ENCODE measurements around the gene SCARF2.

Gene SCARF2

DNA sequence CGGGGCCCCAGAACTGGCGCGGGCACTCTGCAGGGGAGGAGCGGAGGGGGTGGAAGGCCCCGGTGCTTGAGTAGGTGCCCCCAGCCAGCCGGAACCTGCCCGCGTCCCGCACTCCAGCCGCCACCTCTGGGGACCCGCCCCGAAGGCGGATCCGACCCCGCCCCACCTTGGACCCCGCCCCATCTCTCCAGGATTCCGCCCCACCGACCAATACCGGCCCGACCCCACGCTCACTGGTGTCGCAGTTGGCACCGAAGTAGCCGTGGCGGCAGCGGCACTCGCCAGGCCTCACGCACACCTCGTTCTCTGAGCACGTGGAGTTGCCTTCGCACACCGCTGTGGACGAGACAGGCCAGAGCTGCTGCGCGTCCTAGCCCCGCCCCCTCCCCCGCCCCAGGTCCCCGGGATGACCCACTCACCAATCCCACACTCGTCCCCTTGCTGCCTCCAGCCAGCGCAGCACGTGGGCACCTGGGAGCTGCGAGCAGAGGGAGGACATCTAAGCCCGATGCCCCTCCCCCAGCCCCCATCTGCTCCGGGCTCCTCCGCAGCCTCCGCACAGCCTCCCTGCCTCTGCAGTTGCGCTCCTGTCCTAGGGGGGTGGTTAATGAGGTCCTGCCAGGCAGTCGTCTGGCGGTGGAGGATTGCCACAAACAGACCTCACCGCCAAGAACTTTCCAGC is 6.0 kb downstream of the SCARF2 start:
- Mint-ChIP-seq H3K27ac (no peak overlapping the region), H3K27me3 (ENCODE audit: low read depth) (peaks cover 44% of the 10 kb centered on the region), H3K36me3 (ENCODE audit: low read depth) (peaks cover 35% of the 10 kb centered on the region), H3K9me3 (no peaks in the 10 kb centered on the region), H3K4me1 (peaks cover 18% of the 10 kb centered on the region), H3K4me3 (peak overlapping the region; percentile 53 to 56 (median 56))
- no peak for TF ChIP-seq CTCF (IDR thresholded peaks at IDR 0.05; ENCODE audit: unreplicated experiment in 3 of 3)

- Mint-ChIP-seq H3K4me3 (peak overlapping the region in 2 of 3 experiments; percentile 43 to 56), H3K27me3 (ENCODE audit: low read depth) (peaks cover 42% of the 10 kb centered on the region), H3K4me1 (peaks cover 18% of the 10 kb centered on the region), H3K36me3 (ENCODE audit: low read depth) (peaks cover 35% of the 10 kb centered on the region), H3K27ac (no peak overlapping the region), H3K9me3 (no peaks in the 10 kb centered on the region)
- TF ChIP-seq CTCF (IDR thresholded peaks at IDR 0.05; ENCODE audit: unreplicated experiment in 3 of 3) = peak in 2 of 3 experiments; percentile 37 to 48
Measured at GRCh38 chr22:20430720-20431510, 6.7 kb downstream of the SCARF2 start.

- Mint-ChIP-seq H3K4me1 (peaks cover 11% of the 10 kb centered on the region), H3K4me3 (peak overlapping the region in 2 of 3 experiments; percentile 43 to 56), H3K27me3 (ENCODE audit: low read depth) (peaks cover 35% of the 10 kb centered on the region), H3K9me3 (no peaks in the 10 kb centered on the region), H3K36me3 (ENCODE audit: low read depth) (peaks cover 31% of the 10 kb centered on the region), H3K27ac (no peak overlapping the region)
- TF ChIP-seq CTCF (IDR thresholded peaks at IDR 0.05; ENCODE audit: unreplicated experiment in 3 of 3) = no peak
Measured at GRCh38 chr22:20430101-20430719, 7.4 kb downstream of the SCARF2 start.

DNA sequence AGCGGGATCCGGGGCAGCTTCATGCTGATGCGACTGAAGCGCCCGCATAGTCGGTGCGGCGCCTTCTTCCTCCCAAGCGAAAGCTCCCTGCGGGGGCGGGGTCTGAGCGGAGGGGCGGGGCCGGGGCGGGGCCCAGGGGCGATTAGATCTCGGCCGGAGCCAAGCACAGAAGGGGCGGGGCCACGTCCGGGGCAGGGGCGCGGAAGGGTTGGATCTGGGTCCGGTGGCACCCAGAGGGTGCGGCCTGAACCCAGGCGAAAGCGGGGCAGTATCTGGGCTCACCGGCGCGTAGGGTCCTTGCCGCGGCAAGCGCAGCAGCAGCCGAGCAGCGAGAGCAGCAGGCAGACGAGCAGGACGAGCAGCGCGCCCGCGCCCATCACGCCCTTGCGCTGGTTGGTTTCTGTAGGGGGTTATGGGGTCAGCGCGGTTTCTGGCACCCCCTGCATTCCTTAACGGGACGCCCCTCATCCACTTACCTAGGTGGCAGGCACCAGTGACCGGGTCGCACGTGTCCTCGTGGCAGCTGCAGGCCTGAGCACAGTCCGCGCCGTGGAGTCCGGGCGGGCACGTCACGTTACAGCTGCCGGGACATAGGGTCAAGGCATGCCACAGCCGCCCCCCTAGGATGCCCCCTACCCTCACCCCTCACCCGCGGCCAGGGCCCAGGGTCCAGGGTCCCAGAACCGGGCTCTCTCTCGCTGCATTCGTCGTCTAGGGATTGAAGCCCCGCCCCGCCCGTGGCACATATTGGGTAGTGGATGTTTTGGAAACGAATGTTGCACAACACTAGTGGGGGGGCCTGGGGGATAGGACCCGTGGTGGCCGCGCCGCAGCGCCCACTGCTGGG is 8.1 kb downstream of the SCARF2 start:
- Mint-ChIP-seq H3K27ac (no peak overlapping the region), H3K4me3 (peak overlapping the region in 1 of 3 experiments; percentile 1), H3K9me3 (no peaks in the 10 kb centered on the region), H3K4me1 (peaks cover 5% of the 10 kb centered on the region), H3K36me3 (ENCODE audit: low read depth) (peaks cover 26% of the 10 kb centered on the region), H3K27me3 (ENCODE audit: low read depth) (peaks cover 29% of the 10 kb centered on the region)
- TF ChIP-seq CTCF (IDR thresholded peaks at IDR 0.05; ENCODE audit: unreplicated experiment in 3 of 3) = no peak

DNA sequence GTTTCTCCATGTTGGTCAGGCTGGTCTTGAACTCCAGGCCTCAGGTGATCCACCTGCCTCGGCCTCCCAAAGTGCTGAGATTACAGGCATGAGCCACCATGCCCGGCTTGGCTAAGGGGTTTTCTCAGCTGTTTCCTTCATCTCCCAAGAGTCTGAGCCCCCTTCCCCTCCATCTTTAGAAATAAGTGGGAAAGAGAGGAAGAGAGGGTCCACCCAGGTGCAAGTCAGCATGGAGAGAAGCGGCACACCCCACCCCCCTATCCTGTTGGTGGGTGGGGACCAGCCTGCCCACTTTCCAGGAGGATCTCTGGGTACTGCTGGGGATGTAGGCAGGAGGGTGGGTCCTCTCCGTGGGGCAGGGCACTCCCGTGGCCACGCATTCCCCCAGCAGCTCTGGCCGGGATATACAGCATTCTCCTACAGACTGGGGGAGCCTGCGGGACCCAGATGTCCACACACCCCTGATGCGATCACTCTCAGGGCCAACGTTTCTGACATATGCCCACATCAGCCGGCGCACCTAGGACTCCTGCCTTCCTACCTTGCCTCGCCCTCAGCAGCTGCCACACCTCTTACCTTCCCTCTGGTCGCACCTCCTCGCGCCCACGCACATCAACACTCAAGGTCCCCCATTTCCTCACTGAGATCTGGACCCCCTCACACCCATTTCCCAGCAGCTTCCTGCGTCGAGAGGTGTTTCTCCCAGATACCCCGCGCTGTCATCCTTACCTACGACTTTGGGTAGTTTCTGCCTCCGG is 8.9 kb downstream of the SCARF2 start:
- H3K27me3 Mint-ChIP-seq (ENCODE audit: low read depth) = peaks cover 29% of the 10 kb centered on the region
- no peaks in the 10 kb centered on the region for H3K9me3 Mint-ChIP-seq
- H3K27ac Mint-ChIP-seq = no peak overlapping the region
- peak overlapping the region in 2 of 3 experiments; percentile 1 to 32 for H3K4me3 Mint-ChIP-seq
- peaks cover 22% of the 10 kb centered on the region for H3K36me3 Mint-ChIP-seq (ENCODE audit: low read depth)
- H3K4me1 Mint-ChIP-seq = peaks cover 1% of the 10 kb centered on the region
- no peak for TF ChIP-seq CTCF (IDR thresholded peaks at IDR 0.05; ENCODE audit: unreplicated experiment in 3 of 3)
